GM12878 (cell line): ENCODE data around the gene HSD17B2. TPM values are rescaled to one million over a fixed set of nuclear protein-coding genes. Genes with fewer than 3 reads are reported as not detected.

Source experiments
- EED ChIP-seq: sonication (generic); IDR thresholded peaks from 2 replicates; pipeline ENCODE4 v1.6.1; 2016; ENCODE audit warnings: antibody characterized with exemption, low read depth
- ETV6 ChIP-seq, 2 experiments: fragments of 450-650 bp in 1 of 2; IDR thresholded peaks in 1 of 2; conservative IDR thresholded peaks in 1 of 2; 2 replicates each; pipeline ENCODE4 v1.6.1; 2014; ENCODE audit warnings: antibody characterized with exemption in 1 of 2, borderline replicate concordance in 1 of 2, low read depth in 1 of 2, mild to moderate bottlenecking in 1 of 2, moderate library complexity in 1 of 2
- MTA3 ChIP-seq: IDR thresholded peaks from 2 replicates; pipeline ENCODE4 v1.6.1; 2012; ENCODE audit warnings: low read length, inconsistent platforms, borderline replicate concordance
- NR2C1 ChIP-seq: fragments of 450-650 bp; IDR thresholded peaks from 2 replicates; pipeline ENCODE4 v1.6.1; 2017; ENCODE audit warnings: antibody characterized with exemption, mild to moderate bottlenecking, moderate library complexity
- NR2F1 ChIP-seq: fragments of 450-650 bp; conservative IDR thresholded peaks from 2 replicates; pipeline ENCODE4 v1.6.1; 2017; ENCODE audit warnings: mild to moderate bottlenecking
- SMC3 ChIP-seq: IDR thresholded peaks from 2 replicates; pipeline ENCODE4 v1.6.1; 2011; ENCODE audit warnings: low read length, improper control_type of control experiment, borderline replicate concordance
- YY1 ChIP-seq: IDR thresholded peaks from 2 replicates; pipeline ENCODE4 v1.6.1; 2011; ENCODE audit warnings: low read depth, mild to moderate bottlenecking, low read length
- ZBED1 ChIP-seq: IDR thresholded peaks from 2 replicates; pipeline ENCODE4 v1.6.1; 2016; ENCODE audit warnings: borderline replicate concordance
- polyA plus RNA-seq, 11 experiments: library from polyadenylated mRNA; depleted of rRNA in 4 of 11; unstranded in 6 of 11; stranded (reverse) in 5 of 11; fragments of >200 nt; fragmentation: Nextera tagmentation in 4 of 11; fragmentation: Illumina TruSeq in 1 of 11; extraction: Ambion mirVana in 4 of 11; extraction: Trizol in 1 of 11; gene quantifications; 1 replicate in 1 of 11; 2 replicates in 10 of 11; pipeline versions ENCODE4 v1.2.1 to v1.2.3, GENCODE V29; 2011 to 2016; ENCODE audit warnings: inconsistent platforms in 2 of 11, missing spikeins in 2 of 11, low read depth in 1 of 11
- total RNA-seq, 4 experiments: library from RNA; depleted of rRNA in 3 of 4; stranded (reverse); fragments of >200 nt in 3 of 4; fragmentation: Illumina TruSeq in 1 of 4; extraction: Trizol in 1 of 4; gene quantifications; 2 replicates each; pipeline versions ENCODE4 v1.2.1 to v1.2.3, GENCODE V29; 2013 to 2021
- TF ChIP-seq, protein P1 (sequence below): fragments of 450-650 bp; IDR thresholded peaks from 2 replicates; pipeline ENCODE4 v1.6.1; 2017; ENCODE audit warnings: antibody characterized with exemption, mild to moderate bottlenecking, moderate library complexity
- TF ChIP-seq, protein P2 (sequence below): fragments of 450-650 bp; IDR thresholded peaks from 2 replicates; pipeline ENCODE4 v1.6.1; 2016; ENCODE audit warnings: mild to moderate bottlenecking, moderate library complexity, borderline replicate concordance
- TF ChIP-seq, protein P3 (sequence below): fragments of 450-650 bp; formaldehyde crosslinking; IDR thresholded peaks from 2 replicates; pipeline ENCODE4 v1.4.0; 2022; ENCODE audit warnings: mild to moderate bottlenecking, moderate library complexity
- TF ChIP-seq, protein P4 (sequence below): fragments of 150-350 bp; IDR thresholded peaks from 2 replicates; pipeline ENCODE4 v1.6.1; 2016; ENCODE audit warnings: low read depth, low read length

HSD17B2 gene
- total and polyA plus RNA-seq, 10 of the 15 experiments (the other 5 are each of a cell fraction or from before 2014, with no cell fraction given), result not detected

DNA sequence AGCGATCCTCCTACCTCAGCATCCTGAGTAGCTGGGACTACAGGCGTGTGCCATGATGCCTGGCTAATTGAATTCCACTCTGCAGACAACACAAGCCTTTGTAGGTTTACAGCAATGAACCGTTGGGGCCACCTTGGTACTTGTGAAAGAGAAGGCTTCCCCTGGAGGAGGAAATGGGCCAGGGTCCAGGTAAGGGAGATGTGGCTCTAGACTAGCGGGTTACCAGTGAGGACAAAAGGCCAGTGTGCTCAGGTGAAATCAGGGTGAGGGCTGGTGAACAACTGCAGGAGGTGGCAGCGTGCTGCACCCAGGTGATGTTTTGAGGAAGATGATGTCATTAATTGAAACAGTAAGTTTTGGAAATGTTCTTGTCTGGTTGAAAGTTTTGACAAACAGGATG, 30.5 kb upstream of the HSD17B2 start (continued):
- TF ChIP-seq, protein P1, sequence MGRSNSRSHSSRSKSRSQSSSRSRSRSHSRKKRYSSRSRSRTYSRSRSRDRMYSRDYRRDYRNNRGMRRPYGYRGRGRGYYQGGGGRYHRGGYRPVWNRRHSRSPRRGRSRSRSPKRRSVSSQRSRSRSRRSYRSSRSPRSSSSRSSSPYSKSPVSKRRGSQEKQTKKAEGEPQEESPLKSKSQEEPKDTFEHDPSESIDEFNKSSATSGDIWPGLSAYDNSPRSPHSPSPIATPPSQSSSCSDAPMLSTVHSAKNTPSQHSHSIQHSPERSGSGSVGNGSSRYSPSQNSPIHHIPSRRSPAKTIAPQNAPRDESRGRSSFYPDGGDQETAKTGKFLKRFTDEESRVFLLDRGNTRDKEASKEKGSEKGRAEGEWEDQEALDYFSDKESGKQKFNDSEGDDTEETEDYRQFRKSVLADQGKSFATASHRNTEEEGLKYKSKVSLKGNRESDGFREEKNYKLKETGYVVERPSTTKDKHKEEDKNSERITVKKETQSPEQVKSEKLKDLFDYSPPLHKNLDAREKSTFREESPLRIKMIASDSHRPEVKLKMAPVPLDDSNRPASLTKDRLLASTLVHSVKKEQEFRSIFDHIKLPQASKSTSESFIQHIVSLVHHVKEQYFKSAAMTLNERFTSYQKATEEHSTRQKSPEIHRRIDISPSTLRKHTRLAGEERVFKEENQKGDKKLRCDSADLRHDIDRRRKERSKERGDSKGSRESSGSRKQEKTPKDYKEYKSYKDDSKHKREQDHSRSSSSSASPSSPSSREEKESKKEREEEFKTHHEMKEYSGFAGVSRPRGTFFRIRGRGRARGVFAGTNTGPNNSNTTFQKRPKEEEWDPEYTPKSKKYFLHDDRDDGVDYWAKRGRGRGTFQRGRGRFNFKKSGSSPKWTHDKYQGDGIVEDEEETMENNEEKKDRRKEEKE, result no peak
- TF ChIP-seq NR2C1, result no peak
- no peak for TF ChIP-seq MTA3
- TF ChIP-seq ZBED1, result no peak
- no peak for TF ChIP-seq SMC3
- no peak for TF ChIP-seq YY1
- TF ChIP-seq, protein P2, sequence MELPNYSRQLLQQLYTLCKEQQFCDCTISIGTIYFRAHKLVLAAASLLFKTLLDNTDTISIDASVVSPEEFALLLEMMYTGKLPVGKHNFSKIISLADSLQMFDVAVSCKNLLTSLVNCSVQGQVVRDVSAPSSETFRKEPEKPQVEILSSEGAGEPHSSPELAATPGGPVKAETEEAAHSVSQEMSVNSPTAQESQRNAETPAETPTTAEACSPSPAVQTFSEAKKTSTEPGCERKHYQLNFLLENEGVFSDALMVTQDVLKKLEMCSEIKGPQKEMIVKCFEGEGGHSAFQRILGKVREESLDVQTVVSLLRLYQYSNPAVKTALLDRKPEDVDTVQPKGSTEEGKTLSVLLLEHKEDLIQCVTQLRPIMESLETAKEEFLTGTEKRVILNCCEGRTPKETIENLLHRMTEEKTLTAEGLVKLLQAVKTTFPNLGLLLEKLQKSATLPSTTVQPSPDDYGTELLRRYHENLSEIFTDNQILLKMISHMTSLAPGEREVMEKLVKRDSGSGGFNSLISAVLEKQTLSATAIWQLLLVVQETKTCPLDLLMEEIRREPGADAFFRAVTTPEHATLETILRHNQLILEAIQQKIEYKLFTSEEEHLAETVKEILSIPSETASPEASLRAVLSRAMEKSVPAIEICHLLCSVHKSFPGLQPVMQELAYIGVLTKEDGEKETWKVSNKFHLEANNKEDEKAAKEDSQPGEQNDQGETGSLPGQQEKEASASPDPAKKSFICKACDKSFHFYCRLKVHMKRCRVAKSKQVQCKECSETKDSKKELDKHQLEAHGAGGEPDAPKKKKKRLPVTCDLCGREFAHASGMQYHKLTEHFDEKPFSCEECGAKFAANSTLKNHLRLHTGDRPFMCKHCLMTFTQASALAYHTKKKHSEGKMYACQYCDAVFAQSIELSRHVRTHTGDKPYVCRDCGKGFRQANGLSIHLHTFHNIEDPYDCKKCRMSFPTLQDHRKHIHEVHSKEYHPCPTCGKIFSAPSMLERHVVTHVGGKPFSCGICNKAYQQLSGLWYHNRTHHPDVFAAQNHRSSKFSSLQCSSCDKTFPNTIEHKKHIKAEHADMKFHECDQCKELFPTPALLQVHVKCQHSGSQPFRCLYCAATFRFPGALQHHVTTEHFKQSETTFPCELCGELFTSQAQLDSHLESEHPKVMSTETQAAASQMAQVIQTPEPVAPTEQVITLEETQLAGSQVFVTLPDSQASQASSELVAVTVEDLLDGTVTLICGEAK, result no peak
- no peak for TF ChIP-seq EED
- TF ChIP-seq, protein P3, sequence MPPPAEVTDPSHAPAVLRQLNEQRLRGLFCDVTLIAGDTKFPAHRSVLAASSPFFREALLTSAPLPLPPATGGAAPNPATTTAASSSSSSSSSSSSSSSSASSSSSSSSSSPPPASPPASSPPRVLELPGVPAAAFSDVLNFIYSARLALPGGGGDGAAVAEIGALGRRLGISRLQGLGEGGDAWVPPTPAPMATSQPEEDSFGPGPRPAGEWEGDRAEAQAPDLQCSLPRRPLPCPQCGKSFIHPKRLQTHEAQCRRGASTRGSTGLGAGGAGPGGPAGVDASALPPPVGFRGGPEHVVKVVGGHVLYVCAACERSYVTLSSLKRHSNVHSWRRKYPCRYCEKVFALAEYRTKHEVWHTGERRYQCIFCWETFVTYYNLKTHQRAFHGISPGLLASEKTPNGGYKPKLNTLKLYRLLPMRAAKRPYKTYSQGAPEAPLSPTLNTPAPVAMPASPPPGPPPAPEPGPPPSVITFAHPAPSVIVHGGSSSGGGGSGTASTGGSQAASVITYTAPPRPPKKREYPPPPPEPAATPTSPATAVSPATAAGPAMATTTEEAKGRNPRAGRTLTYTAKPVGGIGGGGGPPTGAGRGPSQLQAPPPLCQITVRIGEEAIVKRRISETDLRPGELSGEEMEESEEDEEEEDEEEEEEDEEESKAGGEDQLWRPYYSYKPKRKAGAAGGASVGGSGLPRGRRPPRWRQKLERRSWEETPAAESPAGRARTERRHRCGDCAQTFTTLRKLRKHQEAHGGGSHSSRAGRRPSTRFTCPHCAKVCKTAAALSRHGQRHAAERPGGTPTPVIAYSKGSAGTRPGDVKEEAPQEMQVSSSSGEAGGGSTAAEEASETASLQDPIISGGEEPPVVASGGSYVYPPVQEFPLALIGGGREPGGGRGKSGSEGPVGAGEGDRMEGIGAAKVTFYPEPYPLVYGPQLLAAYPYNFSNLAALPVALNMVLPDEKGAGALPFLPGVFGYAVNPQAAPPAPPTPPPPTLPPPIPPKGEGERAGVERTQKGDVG (CRISPR knock-in tag), result no peak
- no peak for TF ChIP-seq ETV6 (conservative IDR thresholded peaks at IDR 0.05 in 1 of 2, IDR thresholded peaks at IDR 0.05 in 1 of 2; ENCODE audit: borderline replicate concordance in 1 of 2, low read depth in 1 of 2)
- TF ChIP-seq, protein P4, sequence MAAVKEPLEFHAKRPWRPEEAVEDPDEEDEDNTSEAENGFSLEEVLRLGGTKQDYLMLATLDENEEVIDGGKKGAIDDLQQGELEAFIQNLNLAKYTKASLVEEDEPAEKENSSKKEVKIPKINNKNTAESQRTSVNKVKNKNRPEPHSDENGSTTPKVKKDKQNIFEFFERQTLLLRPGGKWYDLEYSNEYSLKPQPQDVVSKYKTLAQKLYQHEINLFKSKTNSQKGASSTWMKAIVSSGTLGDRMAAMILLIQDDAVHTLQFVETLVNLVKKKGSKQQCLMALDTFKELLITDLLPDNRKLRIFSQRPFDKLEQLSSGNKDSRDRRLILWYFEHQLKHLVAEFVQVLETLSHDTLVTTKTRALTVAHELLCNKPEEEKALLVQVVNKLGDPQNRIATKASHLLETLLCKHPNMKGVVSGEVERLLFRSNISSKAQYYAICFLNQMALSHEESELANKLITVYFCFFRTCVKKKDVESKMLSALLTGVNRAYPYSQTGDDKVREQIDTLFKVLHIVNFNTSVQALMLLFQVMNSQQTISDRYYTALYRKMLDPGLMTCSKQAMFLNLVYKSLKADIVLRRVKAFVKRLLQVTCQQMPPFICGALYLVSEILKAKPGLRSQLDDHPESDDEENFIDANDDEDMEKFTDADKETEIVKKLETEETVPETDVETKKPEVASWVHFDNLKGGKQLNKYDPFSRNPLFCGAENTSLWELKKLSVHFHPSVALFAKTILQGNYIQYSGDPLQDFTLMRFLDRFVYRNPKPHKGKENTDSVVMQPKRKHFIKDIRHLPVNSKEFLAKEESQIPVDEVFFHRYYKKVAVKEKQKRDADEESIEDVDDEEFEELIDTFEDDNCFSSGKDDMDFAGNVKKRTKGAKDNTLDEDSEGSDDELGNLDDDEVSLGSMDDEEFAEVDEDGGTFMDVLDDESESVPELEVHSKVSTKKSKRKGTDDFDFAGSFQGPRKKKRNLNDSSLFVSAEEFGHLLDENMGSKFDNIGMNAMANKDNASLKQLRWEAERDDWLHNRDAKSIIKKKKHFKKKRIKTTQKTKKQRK, result no peak
- no peak for TF ChIP-seq NR2F1
